Ovary (tissue), 10 donors: ENCODE results near the gene GFER. TPM values are rescaled to one million over a fixed set of nuclear protein-coding genes. Genes with fewer than 3 reads are reported as not detected.
"Not testable (repeated sequence)": the region's sequence is repeated elsewhere in the genome, so short reads cannot be mapped to it uniquely, and the experiment has no call there.

Experiments used
- DNase-seq, 5 donors: peaks; one replicate each; pipeline ENCODE4 v3.0.0-alpha.2; 2019 to 2020
- H3K27ac ChIP-seq, 2 donors: fragments of 200-600 bp; one replicate each; pipeline versions ENCODE4 v1.5.1 to v1.8.0; 2019 to 2022
- H3K27me3 ChIP-seq: fragments of 200-600 bp; one replicate; pipeline ENCODE4 v1.8.0; 2022
- H3K36me3 ChIP-seq: fragments of 200-600 bp; sonication (generic); one replicate; pipeline ENCODE4 v1.5.1; 2019
- H3K4me1 ChIP-seq: one replicate; pipeline ENCODE4 v1.8.1; 2013; ENCODE audit warnings: mild to moderate bottlenecking, moderate library complexity; ENCODE audit not compliant: insufficient read depth
- H3K4me3 ChIP-seq: fragments of 200-600 bp; sonication (generic); one replicate; pipeline ENCODE4 v1.5.1; 2017
- H3K9me3 ChIP-seq, 2 donors: fragments of 200-600 bp in 1 of 2; sonication (generic) in 1 of 2; one replicate each; pipeline versions ENCODE4 v1.5.1 to v1.8.1; 2013 to 2019; ENCODE audit warnings: mild to moderate bottlenecking in 1 of 2, moderate library complexity in 1 of 2
- EP300 ChIP-seq: sonication (generic); formaldehyde crosslinking; IDR thresholded peaks from one replicate; pipeline ENCODE4 v1.6.1; 2017; ENCODE audit warnings: antibody characterized with exemption
- POLR2A ChIP-seq: fragments of 450-650 bp; IDR thresholded peaks from one replicate; pipeline ENCODE4 v1.6.1; 2017; ENCODE audit warnings: antibody characterized with exemption, mild to moderate bottlenecking, moderate library complexity
- WGBS, 3 donors: extraction: QIAGEN DNeasy Blood & Tissue Kit in 1 of 3; methylation state at CpG; one replicate each; pipeline versions ENCODE4 v1.1.5 to v1.1.7; 2013 to 2017; 5-methylcytosine and 5-hydroxymethylcytosine counted together
- intact Hi-C, 4 donors: fragments of 100-400 bp; cut with DNase I; formaldehyde crosslinking; loops; one replicate each; pipeline versions ENCODE4 v1.11.0 to v1.15.1; 2022 to 2023
- long read RNA-seq, 3 donors: library from polyadenylated mRNA in 2 of 3; unstranded in 2 of 3; transcript quantifications; one replicate each; pipeline ENCODE4 v2.0.0 and lab custom pipeline, GENCODE V29; 2021 to 2026
- polyA plus RNA-seq, 2 donors: library from polyadenylated mRNA; stranded (reverse); fragments of 200-250 nt in 1 of 2; fragments of 350-450 nt in 1 of 2; fragmentation: Illumina TruSeq in 1 of 2; extraction: RNeasy Lipid Tissue Mini Kit (QIAGEN cat#74804) in 1 of 2; gene quantifications; one replicate each; pipeline ENCODE4 v1.2.3, GENCODE V29; 2013 to 2014
- total RNA-seq, 7 donors: library from RNA; depleted of rRNA in 2 of 7; stranded (reverse); fragments of >200 nt in 2 of 7; fragmentation: NEBNext Ultra II Directional in 3 of 7; extraction: Animal tissue kit (Norgen Biotek cat#: 25700) in 3 of 7; gene quantifications; one replicate each; pipeline versions ENCODE4 v1.1.0 to v1.2.4, GENCODE V29; 2016 to 2023
- TF ChIP-seq, protein P1 (sequence below), 3 donors: fragments of 450-650 bp in 2 of 3; fragments of 200-600 bp in 1 of 3; IDR thresholded peaks; one replicate each; pipeline versions ENCODE4 v1.5.1 to v1.8.0; 2016 to 2022; ENCODE audit warnings: antibody characterized with exemption in 3 of 3, mild to moderate bottlenecking in 1 of 3
- donor health status: DM: no; HTN: no; CAD: no; lungs with moderate emphysema.
- donor health status: DM: no; HTN: no; CAD: no.
- donor health status: Bipolar disorder and iron deficiency.
- donor health status: DM: yes; HTN: yes; CAD: no.
- donor health status: DM: no; HTN: no; CAD: no.
- donor health status: DM: yes; HTN: yes; CAD: no.

GFER gene
- total RNA-seq: 10 to 100 TPM; 10.6 to 18.5 (median 14.0) TPM
- 10 to 100 TPM in 1 of 2 donors, 1 to 10 TPM in 1; 6.1 to 16.8 TPM for polyA plus RNA-seq
- long read RNA-seq, donor 1, partial matches to known transcripts: 0 of 1 reads
- long read RNA-seq, donor 1, other reads (novel, unspliced or antisense): 0 of 1 reads
- long read RNA-seq, donor 2, transcript GFER-201 (3 exons, 2,345 nt): major isoform, 16 of 16 reads
- long read RNA-seq, donor 2, partial matches to known transcripts: 0 of 16 reads
- long read RNA-seq, donor 2, other reads (novel, unspliced or antisense): 0 of 16 reads
- long read RNA-seq, donor 3, transcript GFER-201 (3 exons, 2,345 nt): major isoform, 10 of 16 reads
- long read RNA-seq, donor 3, partial matches to known transcripts: 0 of 16 reads
- long read RNA-seq, donor 3, other reads (novel, unspliced or antisense): 2 of 16 reads

- WGBS, 3 donors: 0 to 1% (median 0%) methylated on average over 49 to 109 of the region's 109 CpGs
- Histone ChIP-seq H3K9me3 (no peaks in the 10 kb centered on the region), H3K27ac (no peak within 1 kb of the TSS), H3K4me1 (peaks cover 4% of the 10 kb centered on the region), H3K4me3 (peak within 1 kb of the TSS; percentile 55), H3K27me3 (peaks cover 3% of the 10 kb centered on the region), H3K36me3 (no peaks in the 10 kb centered on the region)
- no peak for TF ChIP-seq EP300
- peak; percentile 24 for TF ChIP-seq POLR2A
- intact Hi-C loops: no loop called here
- peak; percentile 72 to 89 (median 83) for DNase-seq
These were observed at the start of gene GFER for GRCh38 chr16:1983544-1984346. Gene GFER (plus strand): TSS chr16:1984193. CDS start chr16:1984219, 26 bp downstream.

- WGBS, 3 donors: 87 to 92% (median 89%) methylated on average over 11 of the region's 11 CpGs
- Histone ChIP-seq H3K4me1 (no peaks in the 10 kb centered on the region), H3K9me3 (no peaks in the 10 kb centered on the region), H3K36me3 (no peaks in the 10 kb centered on the region), H3K4me3 (no peak overlapping the region), H3K27ac (no peak overlapping the region), H3K27me3 (no peaks in the 10 kb centered on the region)
- intact Hi-C loops: no loop called here
- no peak for DNase-seq
- TF ChIP-seq, protein P1, sequence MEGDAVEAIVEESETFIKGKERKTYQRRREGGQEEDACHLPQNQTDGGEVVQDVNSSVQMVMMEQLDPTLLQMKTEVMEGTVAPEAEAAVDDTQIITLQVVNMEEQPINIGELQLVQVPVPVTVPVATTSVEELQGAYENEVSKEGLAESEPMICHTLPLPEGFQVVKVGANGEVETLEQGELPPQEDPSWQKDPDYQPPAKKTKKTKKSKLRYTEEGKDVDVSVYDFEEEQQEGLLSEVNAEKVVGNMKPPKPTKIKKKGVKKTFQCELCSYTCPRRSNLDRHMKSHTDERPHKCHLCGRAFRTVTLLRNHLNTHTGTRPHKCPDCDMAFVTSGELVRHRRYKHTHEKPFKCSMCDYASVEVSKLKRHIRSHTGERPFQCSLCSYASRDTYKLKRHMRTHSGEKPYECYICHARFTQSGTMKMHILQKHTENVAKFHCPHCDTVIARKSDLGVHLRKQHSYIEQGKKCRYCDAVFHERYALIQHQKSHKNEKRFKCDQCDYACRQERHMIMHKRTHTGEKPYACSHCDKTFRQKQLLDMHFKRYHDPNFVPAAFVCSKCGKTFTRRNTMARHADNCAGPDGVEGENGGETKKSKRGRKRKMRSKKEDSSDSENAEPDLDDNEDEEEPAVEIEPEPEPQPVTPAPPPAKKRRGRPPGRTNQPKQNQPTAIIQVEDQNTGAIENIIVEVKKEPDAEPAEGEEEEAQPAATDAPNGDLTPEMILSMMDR (IDR thresholded peaks at IDR 0.05): no peak
- no peak for TF ChIP-seq EP300
- no peak for TF ChIP-seq POLR2A
These were observed 47.0 kb upstream of the GFER start for GRCh38 chr16:1936945-1937479.

- DNase-seq: no peak
- 88 to 96% (median 94%) methylated on average over 10 of the region's 10 CpGs for WGBS, 3 donors
- intact Hi-C loops: no loop called here
- H3K27me3 ChIP-seq: no peaks in the 10 kb centered on the region
- no peak overlapping the region for H3K27ac ChIP-seq
- no peaks in the 10 kb centered on the region for H3K9me3 ChIP-seq
- H3K36me3 ChIP-seq: no peaks in the 10 kb centered on the region
- H3K4me1 ChIP-seq: peaks cover 4% of the 10 kb centered on the region
- no peak for TF ChIP-seq POLR2A
- no peak for TF ChIP-seq EP300
- TF ChIP-seq, protein P1 (IDR thresholded peaks at IDR 0.05): no peak
- no peak overlapping the region for H3K4me3 ChIP-seq
These were observed 45.7 kb upstream of the GFER start for GRCh38 chr16:1938316-1938715.

- H3K4me3 ChIP-seq: no peak overlapping the region
- H3K27ac ChIP-seq: no peak overlapping the region
- peaks cover 4% of the 10 kb centered on the region for H3K4me1 ChIP-seq
- TF ChIP-seq, protein P1 (IDR thresholded peaks at IDR 0.05): no peak
- TF ChIP-seq POLR2A: no peak
- no peak for TF ChIP-seq EP300
- no peak for DNase-seq
- H3K27me3 ChIP-seq: no peaks in the 10 kb centered on the region
- WGBS, 3 donors: 91 to 94% (median 94%) methylated on average over 17 of the region's 17 CpGs
- intact Hi-C loops: no loop called here
- no peaks in the 10 kb centered on the region for H3K9me3 ChIP-seq
- no peaks in the 10 kb centered on the region for H3K36me3 ChIP-seq
These were observed 45.1 kb upstream of the GFER start for GRCh38 chr16:1938910-1939309.

- WGBS, 3 donors: 96 to 98% (median 97%) methylated on average over 8 of the region's 8 CpGs
- H3K36me3 ChIP-seq, H3K27me3 ChIP-seq, H3K27ac ChIP-seq, intact Hi-C loops, H3K9me3 ChIP-seq, DNase-seq, H3K4me1 ChIP-seq, H3K4me3 ChIP-seq: not testable (repeated sequence)
These were observed 44.2 kb upstream of the GFER start for GRCh38 chr16:1939833-1940232.
